Kidney (tissue), 14 donors: ENCODE measurements around the gene ANKRD60. TPM values are rescaled to one million over a fixed set of nuclear protein-coding genes. Genes with fewer than 3 reads are reported as not detected.

Experiments
- DNase-seq, 5 donors: peaks; one replicate each; pipeline ENCODE4 v3.0.0-alpha.2; 2013 to 2020
- FAIRE-seq: peaks from 2 replicates; lab custom pipeline; 2012; peaks lifted over from hg19 to GRCh38; lab: Jason Lieb, UNC
- H3K27ac ChIP-seq, 2 donors: one replicate each; pipeline ENCODE4 v1.7.0; 2013; ENCODE audit warnings: low read depth in 2 of 2, low read length in 2 of 2, inconsistent platforms in 1 of 2
- H3K27me3 ChIP-seq: one replicate; pipeline ENCODE4 v1.7.1; 2013; ENCODE audit warnings: low read length, inconsistent platforms; ENCODE audit not compliant: control insufficient read depth, insufficient read depth
- H3K36me3 ChIP-seq, 3 donors: one replicate each; pipeline versions ENCODE4 v1.7.0 to v1.7.1; 2013; ENCODE audit warnings: low read length in 3 of 3, control low read depth in 1 of 3, inconsistent platforms in 1 of 3; ENCODE audit not compliant: insufficient read depth in 3 of 3, control insufficient read depth in 2 of 3
- H3K4me1 ChIP-seq, 3 donors: one replicate each; pipeline versions ENCODE4 v1.7.0 to v1.7.1; 2013; ENCODE audit warnings: low read length in 3 of 3, inconsistent platforms in 1 of 3, low read depth in 1 of 3; ENCODE audit not compliant: control insufficient read depth in 2 of 3, insufficient read depth in 2 of 3
- H3K4me3 ChIP-seq, 3 donors: one replicate each; pipeline versions ENCODE4 v1.7.0 to v1.8.1; 2013; ENCODE audit warnings: low read length in 3 of 3, control low read depth in 1 of 3, inconsistent platforms in 1 of 3
- H3K9ac ChIP-seq, 3 donors: one replicate each; pipeline versions ENCODE4 v1.7.0 to v1.7.1; 2013; ENCODE audit warnings: low read length in 3 of 3, control low read depth in 1 of 3, inconsistent platforms in 1 of 3
- H3K9me3 ChIP-seq, 3 donors: one replicate each; pipeline versions ENCODE4 v1.7.0 to v1.7.1; 2013; ENCODE audit warnings: low read length in 3 of 3, control low read depth in 1 of 3, inconsistent platforms in 1 of 3; ENCODE audit not compliant: control insufficient read depth in 2 of 3, insufficient read depth in 1 of 3
- intact Hi-C: fragments of 100-400 bp; cut with DNase I; formaldehyde crosslinking; loops from one replicate; pipeline ENCODE4 v1.11.1; 2022
- polyA plus RNA-seq: library from polyadenylated mRNA; stranded (reverse); fragments of 350-450 nt; fragmentation: Illumina TruSeq; extraction: RNeasy Lipid Tissue Mini Kit (QIAGEN cat#74804); gene quantifications from one replicate; pipeline ENCODE4 v1.2.3, GENCODE V29; 2014; ENCODE audit warnings: low read depth, low replicate concordance; ENCODE audit not compliant: insufficient read depth
- total RNA-seq: library from RNA; stranded (reverse); fragmentation: NEBNext Ultra II Directional; extraction: Animal tissue kit (Norgen Biotek cat#: 25700); gene quantifications from one replicate; pipeline ENCODE4 v1.2.1, GENCODE V29; 2021
- TF ChIP-seq, protein P1 (sequence below): IDR thresholded peaks from 3 replicates; pipeline ENCODE4 v1.5.1; 2012; ENCODE audit warnings: mild to moderate bottlenecking, moderate library complexity, borderline replicate concordance; ENCODE audit not compliant: insufficient read depth; ENCODE audit errors: extremely low read depth
- donor health status: control.
- donor health status: control.
- donor health status: control.
- donor health status: control.
- donor health status: control.
- donor health status: DM: yes; HTN: yes; CAD: no.
- donor health status: Normal renal cell carcinoma (clear cell type).

The ANKRD60 gene
- total and polyA plus RNA-seq, 2 donors from 2014 or later: not detected

DNA sequence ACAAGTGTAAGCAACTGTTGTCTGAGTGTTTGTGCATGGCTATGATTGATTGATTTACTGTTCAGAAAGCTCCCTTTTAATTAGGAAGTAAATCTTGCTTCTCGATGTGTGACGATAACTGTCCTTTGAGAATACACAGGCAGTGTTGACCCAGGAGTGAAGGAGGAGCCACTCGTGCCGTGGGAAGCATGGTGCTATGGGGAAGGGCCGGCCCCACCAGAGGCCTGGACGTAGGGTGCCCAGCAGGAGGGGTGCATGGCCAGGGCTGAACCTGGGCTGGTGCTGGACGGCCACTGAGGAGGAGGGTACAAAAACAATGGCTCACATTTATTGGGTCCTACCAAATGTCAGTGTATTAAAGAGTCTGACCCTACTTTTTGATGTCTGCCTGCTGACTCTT is 60.7 kb downstream of the ANKRD60 start:
- Histone ChIP-seq H3K9ac (no peak overlapping the region), H3K27me3 (no peaks in the 10 kb centered on the region), H3K4me1 (no peaks in the 10 kb centered on the region), H3K36me3 (no peaks in the 10 kb centered on the region), H3K27ac (no peak overlapping the region), H3K9me3 (no peaks in the 10 kb centered on the region), H3K4me3 (no peak overlapping the region)
- peak in 1 of 5 donors; percentile 48 for DNase-seq
- TF ChIP-seq, protein P1, sequence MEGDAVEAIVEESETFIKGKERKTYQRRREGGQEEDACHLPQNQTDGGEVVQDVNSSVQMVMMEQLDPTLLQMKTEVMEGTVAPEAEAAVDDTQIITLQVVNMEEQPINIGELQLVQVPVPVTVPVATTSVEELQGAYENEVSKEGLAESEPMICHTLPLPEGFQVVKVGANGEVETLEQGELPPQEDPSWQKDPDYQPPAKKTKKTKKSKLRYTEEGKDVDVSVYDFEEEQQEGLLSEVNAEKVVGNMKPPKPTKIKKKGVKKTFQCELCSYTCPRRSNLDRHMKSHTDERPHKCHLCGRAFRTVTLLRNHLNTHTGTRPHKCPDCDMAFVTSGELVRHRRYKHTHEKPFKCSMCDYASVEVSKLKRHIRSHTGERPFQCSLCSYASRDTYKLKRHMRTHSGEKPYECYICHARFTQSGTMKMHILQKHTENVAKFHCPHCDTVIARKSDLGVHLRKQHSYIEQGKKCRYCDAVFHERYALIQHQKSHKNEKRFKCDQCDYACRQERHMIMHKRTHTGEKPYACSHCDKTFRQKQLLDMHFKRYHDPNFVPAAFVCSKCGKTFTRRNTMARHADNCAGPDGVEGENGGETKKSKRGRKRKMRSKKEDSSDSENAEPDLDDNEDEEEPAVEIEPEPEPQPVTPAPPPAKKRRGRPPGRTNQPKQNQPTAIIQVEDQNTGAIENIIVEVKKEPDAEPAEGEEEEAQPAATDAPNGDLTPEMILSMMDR: no peak
- intact Hi-C loops: no loop called here
- FAIRE-seq: no peak

Other genes with a start within 250 kb of the ANKRD60 start
- 20.7 TPM for gene RAB22A, start 81.1 kb upstream of the ANKRD60 start, total RNA-seq
- 7.0 TPM for gene RAB22A, start 81.1 kb upstream of the ANKRD60 start, polyA plus RNA-seq
- 60.4 TPM for gene VAPB, start 160.6 kb upstream of the ANKRD60 start, total RNA-seq
- 49.3 TPM for gene VAPB, start 160.6 kb upstream of the ANKRD60 start, polyA plus RNA-seq